ENCODE results near the gene GARNL3.

Gene GARNL3

DNA sequence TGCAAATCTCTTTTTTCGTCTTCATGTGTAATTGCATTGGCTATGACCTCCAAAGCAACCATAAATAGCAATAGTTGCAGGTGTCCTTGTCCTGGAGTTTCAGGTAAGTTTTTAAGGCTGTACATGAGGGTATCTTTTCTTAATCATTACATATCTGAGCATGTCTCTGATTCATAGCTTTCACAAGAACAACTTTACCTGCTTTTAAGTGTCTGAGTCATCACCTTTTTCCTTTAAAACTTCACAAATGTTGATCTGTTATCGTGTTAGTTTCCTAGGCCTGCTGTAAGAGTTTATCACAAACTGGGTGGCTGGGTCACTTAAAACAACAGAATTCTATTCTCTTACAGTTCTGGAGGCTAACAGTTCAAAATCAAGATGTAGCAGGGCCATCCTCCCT is 13.8 kb downstream of the GARNL3 start:
- FAIRE-seq, result no peak

DNA sequence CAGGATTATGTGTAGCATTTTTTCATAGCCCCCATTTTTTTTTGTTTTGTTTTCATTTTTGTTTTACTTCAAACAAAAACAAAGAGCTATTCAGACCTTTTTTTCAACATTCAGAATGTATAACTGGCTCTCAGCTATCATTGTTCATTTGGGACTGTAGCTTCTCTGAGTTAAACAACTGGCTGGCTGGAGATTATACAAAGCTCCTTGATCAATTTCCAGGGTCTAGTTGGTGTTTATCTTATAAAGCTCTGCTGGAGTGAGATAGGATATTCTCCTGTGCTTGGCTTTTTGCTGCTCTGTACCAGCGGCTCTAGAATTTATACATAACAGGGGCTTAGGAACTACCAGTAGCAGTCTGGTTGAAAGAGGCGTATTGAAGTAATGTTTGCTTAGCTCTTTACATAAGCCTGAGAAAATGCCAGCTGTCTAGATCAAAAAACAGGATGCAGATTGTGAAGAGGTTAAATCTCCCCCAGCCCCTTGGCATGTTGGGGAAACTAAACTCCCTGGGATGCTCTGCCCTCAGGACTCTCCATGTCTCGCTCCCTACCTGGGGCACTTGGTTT is 15.2 kb downstream of the GARNL3 start:
- no peak for FAIRE-seq

DNA sequence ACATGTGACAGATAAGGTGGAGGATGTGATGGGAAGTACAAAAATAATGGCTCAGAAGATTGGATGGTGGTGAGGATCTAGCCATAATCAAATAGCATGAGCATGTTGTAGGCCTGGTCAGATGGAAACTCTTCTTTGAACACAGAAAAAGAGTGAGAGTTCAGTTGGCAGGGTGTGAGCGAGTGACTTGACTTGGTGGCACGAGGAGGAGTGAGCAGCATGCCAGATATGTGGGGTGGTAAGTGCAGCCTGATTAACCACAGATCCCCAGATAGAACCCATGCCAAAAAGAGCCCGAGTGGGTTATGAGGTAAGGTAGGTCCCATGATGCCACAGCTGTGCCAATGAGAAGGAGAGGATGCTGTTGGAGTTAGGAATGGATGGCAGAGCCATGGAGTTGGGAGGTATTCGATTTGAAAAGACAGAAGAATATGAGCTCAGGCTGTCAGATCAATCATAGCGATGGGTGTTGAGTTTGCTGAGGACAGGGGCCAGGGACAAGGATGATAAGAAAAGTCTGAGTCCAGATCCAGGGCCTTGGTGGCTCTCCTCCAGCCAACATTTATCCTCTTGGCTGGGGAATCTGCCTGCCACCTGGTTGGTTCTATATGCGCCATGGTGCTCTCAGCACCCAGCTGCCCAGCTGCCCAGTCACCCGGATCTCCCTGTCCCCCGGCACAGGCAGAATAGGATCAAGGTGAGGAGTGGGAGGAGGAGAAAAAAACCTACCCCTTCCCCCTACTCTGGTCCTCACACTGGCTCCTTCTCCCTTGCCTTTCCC is 16.5 kb downstream of the GARNL3 start:
- no peak for FAIRE-seq

DNA sequence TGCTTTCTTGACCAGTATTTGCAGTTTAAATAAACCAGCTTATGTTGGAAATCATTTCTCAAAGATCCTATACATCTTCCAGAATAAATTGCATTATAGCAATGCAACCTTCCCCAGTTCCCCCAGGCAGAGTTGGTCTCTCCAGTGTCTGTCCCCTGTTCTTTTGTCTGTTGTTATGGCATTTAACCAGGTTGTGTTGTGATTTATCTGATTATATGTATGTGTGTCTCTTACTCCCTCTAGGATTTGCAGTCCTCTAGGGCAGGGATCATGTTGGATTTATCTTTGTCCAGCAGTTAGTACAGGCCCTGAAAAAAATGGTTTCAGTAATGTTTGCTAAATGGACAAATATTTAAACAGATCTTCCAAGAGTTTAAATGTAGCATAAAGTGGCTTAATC is 17.3 kb downstream of the GARNL3 start:
- FAIRE-seq, result no peak

DNA sequence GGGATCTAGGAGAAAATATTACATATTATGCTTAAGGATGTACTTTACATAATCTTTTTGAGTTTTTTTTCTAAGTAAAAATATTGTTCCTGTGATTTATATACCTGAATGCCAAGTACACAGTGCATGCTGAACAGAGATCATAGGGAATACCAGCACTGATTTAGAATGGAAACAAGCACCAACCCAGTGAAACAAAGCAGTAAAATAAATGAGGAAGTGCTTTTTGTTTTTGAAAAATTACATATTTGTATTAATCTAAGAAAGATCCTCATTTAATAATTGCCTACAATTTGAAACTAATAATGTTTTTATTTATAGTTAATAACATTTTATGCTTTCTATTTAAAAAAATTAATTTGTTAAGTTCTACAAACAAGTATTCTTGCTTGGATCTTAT is 18.0 kb downstream of the GARNL3 start:
- FAIRE-seq, result no peak

DNA sequence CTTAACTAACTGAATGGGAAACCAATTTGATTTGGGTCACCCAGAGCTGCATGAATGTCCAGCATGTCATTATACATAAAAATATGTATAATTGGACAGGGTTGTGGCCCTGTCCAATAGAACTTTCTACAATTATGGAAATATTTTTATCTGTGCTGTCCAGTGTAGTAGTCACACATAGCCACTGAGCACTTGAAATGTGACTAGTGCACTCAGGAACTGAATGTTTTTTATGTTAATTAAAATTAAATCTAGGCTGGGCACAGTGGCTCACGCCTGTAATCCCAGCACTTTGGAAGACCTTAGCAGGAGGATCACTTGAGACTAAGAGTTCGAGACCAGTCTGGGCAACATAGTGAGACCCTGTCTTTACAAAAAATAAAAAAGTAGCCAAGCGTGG is 18.6 kb downstream of the GARNL3 start:
- no peak for FAIRE-seq

DNA sequence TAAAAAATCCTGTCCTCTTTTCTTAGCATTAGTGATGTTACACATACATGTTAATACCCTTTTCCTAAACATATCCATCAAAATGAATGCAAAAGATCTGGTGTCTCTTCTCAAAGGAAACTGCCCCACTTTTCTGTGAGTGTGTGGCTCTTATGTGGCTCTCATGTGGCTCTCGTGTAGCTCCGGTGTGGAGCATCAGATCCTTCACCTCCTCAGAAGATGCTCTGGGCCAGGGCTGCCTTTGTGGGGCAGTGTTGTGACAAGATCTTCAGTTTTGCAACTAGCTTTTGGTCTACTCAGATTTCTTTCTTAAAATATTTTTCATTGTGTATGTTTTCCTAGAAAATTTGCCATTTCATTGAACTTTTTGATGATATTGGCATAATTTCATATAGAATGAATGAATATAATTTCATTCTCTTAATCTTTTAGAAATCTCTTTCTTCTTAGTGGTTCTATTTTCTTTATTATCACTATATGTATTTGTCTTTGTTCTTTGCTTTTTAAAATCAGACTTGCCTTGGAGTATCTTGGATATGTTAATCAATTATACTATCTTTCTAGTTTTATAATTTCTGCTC is 19.4 kb downstream of the GARNL3 start:
- no peak for FAIRE-seq

DNA sequence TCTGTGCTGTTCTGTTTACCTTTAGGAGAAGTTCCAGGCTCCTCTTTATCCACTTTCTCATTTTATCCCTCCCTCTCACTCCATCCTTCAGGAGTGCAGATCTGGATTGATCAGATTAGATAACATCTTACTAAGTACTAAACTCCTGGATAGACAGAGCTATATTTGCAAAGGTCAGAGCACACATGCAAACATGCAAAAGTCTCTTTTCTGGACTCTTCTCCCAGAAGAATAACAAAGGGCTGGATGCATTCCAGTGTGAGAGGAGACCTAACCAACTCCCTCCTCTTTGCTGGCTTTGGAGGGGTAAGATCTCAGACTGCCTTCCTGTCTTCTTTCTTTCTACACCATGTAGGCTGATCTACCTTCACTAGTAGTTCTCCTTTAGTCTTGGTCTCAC is 21.4 kb downstream of the GARNL3 start:
- FAIRE-seq, result no peak

DNA sequence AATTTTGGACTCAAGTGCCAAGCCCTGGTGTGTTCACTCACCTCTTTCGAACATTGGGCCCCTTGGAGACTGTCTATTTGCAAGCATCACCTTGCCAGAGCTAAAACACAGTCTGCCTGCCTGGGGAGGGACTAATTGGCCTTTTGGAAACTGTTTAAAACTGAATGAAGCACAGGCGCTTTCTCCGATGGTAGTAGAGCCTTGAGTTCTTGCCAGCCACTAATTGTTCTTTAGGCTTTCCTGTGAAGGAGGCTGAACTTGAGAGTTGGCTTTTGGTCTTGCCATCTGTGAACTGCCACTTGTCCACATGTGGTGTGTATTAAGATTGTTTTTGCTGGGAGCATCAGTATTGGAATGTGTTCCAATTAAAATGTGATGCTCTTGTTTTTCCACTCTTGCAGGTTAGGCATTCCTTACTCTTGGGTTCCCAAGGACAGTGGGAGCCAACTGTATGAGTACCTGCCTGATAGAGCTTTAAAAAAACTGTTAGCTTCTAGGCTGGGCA is 26.0 kb downstream of the GARNL3 start:
- no peak for FAIRE-seq

DNA sequence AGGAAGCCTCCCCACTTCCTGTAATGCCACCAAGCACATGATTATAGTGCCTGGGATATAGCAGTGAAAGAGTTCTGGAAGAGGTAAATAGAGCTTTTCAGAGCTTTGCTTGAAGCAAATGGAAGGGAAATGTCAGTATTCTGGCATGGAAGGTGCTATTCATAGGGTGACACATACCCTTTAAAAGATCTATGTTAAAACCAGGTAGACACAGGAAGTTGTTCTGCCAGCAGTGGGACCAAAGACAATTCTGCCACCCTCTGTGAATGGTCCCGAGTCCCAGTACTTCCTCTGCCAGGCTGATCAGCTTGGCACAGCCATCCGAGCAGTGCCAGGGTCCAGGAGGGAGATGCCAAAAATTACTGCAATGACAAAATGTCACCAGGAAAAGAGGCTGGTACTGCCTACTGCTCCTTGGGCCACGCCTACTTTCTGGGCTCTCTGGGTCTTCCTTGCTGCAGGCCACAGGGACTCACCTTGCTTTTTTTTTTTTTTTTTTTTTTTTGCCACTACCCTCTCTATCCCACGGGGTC is 26.7 kb downstream of the GARNL3 start:
- no peak for FAIRE-seq

DNA sequence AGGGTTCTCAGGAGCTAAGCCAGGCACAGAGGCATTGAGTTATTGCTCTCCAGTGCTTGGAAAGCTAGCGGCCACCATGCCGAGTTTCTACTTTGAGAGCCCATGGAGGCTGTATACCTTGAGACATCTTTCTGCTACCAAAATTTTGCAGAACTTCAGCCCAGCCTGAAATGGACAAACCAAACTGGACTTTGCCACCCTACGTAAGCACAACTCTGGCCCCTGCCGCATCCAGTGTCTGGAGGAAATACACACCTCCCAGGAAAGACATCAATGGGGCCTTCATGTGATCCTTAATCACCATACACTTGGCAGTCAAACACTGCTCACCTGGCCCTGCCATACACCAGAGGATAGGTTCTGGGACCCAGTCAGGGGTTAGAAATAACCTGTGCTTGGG is 27.8 kb downstream of the GARNL3 start:
- no peak for FAIRE-seq

DNA sequence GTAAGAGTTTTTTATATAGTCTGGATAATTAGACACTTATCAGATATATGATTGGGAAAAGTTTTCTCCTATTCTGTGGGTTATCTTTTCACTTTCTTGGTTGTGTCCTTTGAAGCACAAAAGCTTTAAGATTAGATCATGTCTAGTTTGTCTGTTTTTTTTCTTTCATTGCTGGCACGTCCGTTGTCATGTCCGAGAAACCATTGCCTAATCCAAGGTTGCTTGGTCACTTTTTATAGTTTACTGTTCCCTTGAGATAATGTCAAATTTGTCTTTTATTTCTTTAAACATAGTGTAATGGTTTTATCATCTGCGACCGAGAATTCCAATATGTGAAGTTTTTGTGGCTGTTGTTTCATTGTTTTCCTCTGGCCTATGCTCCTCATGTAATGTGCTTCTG is 28.8 kb downstream of the GARNL3 start:
- no peak for FAIRE-seq

DNA sequence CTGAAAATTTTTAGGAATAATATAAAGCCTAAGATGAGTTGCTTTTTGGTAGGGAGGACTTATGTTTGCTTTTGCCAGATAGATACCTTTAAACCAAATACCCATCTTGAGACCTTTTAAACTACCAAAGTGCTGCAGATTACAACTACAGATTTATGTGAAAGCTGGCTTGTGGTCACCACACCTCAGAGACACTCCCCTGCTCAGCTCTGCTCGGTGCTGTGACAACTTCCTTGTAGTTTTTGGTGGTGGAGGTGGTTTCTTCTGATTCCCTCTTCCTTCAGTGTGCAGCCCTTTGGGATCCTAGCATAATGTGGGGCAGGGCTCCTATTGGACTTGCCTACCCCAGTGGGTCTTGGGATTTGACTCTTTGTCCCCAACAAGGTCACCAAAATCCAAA is 29.2 kb downstream of the GARNL3 start:
- FAIRE-seq, result no peak

DNA sequence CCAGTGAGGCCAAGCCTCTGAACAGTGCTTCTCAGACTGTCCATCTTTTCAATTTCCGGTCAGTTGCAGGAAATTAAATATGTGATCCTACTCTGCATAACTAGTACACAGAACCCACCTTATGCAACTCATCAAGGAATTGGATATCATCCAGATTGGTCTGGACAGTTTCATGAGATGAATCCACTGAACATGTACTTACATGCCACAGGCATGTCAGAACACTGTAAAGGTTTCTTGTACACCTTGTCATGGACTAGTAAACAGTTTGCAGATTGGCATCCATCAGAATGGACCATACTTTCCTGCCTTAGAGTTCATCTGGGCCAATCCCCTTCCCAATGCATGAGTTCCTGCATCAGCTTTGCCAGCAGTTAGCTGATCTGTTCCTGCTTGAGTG is 30.4 kb downstream of the GARNL3 start:
- no peak for FAIRE-seq

DNA sequence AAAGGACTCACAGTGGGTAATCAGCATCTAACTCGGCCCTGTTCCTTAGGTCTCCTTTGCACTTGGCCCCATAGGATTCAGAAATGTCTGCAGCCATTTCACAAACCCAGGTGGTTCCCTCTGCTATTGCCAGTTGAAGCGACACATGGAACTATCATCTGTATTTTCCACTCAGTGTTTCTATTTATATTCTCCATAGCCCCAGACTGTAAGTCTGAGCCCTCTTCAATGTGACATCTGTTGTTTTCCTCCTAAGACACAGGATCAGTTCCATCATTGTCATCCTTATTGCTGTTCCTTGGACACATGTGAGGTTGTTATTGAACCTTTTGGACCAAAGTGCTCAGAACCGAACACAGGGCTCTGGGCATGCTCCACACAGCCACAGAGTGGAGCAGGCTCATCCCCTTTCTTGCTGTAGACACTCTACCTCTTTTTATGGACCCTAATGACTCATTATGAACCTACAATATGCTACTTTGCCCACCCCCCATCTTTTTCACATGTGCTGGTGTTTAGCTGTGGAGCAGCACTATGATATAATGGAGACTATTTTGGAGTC is 36.4 kb downstream of the GARNL3 start:
- FAIRE-seq, result no peak

DNA sequence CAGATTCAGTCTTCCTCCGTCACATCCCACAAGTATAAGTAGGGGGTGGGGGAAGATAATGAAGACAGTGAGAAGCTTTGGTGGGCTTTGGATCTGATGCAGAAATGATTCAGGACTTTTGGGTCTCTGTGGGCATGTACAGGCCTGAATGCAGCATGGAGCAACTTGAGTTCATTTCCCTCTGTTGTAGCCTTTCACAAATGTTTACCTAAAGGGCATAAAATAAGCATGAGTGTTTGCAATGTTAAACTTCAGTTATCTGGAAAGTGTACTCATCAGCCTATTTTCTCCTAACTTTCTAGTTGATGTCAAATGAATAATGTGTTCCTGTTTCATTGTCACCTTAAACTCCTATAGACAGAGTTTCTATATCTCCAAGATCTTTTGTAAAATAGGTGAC is 39.3 kb downstream of the GARNL3 start:
- no peak for FAIRE-seq

DNA sequence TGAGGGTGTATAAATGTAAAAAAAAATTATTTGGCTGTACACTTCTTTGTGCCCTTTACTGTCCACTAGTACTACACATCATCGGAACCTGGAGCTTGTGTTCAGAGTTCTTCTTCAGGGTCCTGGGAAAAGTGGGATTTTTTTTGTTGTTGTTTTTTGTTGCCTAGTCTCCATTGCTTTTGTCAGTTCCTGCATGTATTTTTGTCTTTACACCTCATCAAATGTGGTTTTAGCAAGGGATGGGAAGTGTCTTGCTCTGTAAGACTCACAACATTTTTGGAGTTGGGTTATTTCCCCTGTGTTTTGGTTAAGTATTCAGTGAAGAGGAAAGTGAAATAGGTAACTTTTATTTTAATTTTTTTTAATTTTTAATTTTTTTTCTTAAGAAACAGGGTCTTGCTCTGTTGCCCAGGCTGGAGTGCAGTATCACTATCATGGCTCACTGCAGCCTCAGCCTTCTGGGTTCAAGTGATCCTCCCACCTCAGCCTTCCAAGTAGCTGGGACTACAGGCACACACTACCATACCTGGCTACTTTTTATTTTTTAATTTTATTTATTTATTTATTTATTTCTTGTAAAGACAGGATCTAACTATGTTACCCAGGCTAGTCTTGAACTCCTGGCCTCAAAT is 40.7 kb downstream of the GARNL3 start:
- FAIRE-seq, result no peak

DNA sequence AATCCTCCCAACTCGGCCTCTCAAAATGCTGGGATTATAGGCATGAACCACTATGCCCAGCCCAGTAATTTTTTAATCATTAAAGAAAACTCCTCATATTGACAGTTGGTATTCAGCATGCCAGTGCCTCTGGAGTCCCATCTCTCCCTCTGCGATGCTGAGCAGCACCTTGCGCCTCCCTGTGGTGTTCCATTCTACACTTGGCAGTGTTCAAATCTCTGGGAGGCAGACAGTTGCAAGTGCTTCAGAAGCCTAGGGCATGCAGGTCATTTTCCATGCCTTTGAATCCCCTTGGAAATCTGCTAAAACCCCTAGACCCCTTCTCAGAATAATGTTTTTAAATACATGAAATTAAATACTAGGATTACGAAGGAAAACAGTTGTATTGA is 41.3 kb downstream of the GARNL3 start:
- no peak for FAIRE-seq

DNA sequence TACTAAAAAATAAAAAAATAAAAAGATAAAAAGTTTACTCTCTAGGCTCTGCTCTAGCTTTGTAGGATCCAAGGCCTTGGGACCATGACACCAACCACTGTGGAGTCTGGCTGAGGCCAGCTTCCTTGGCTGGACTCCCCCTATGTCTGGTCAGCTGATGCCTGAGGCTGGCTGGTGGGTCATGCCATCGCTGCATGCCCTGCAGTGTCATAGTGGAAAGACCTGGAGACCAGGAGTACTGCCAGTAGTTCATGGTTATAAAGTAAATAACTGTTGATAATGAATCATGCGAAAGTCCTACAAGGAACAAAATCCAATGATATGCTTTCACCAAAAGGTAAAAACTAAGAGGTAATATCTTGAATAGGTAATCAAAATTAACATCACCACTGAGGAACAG is 43.2 kb downstream of the GARNL3 start:
- no peak for FAIRE-seq

DNA sequence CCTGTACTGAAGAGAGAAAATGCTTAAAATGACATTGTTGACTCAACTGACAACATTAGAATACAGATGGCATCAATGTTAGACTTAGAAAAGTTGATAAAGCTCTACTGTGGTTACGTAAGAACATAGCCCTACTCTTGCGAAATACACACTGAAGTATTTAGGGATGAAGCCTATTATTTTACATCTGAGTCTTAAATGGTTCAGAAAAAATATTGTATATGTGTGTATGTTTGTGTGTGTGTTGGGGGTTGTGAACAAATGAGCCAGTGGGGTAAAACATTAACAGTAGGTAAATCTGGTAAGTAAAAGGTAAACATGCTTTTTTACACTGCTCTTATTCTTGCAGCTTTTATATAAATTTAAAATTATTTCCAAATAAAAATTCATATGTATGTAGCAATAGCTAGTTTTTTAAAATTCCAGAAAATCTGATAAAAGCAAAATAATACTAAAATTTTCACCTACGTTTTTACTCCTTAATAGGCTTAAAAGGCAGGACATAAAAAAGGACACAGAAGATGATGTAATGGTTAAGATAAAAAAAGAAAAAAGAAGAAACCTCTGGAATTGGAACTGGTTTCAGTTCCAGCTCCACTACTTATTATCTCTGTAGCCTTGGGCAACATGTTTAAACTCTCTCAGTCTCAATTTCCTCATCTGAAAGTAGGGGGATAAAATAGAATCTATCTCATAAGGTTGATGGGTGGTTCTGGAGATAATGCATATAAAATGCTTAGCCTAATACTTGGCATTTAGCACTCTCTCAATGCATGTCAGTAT is 44.3 kb downstream of the GARNL3 start:
- FAIRE-seq, result no peak

DNA sequence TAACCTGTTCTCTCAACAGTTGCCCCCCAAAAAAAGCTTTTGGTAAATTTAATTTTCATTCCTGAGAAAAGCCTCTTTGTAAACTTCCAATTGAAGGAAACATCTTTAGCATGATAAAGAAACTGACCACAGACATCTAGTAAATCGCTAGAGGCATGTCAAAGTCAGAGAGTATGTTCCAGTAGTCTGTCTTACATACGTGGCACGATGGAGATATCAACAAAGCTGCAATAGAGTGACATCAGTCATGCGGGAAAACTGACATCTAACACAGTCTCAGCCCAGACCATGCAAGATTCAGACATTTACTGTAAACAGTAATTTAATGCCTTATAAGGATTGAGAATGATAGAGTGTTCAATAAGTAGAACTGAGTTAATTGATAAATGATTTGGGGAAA is 45.1 kb downstream of the GARNL3 start:
- no peak for FAIRE-seq

DNA sequence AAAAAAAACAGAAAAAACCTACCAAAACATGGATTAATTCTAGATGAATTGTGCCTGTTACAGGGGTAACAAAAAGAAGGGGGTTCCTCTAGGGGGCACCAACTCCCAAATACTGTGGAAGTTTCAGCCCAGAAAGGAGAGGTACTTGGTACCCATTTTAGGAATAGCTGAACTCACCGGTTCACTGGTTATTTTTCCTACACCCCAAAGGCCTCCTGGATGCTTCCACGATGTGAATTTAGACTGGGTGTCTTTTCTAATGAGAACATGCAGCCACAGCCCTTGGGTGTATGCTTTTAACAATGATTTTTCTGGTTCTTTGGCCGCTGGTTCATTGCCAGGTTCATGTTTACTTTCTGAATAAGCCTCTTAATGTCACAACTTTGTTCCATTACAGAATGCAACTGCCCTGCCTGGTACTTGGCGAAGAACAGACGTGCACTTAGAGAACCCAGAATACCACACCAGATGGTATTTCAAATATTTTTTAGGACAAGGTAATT is 46.7 kb downstream of the GARNL3 start:
- FAIRE-seq, result no peak

Data from endometrium (tissue), 2 donors.